GM12873 (cell line): ENCODE data around the gene AGAP1.
A peak's percentile ranks its signal among the peaks of the same experiment; 100 is the strongest.

Experiments used
- CTCF ChIP-seq: IDR thresholded peaks from 2 replicates; pipeline ENCODE4 v1.5.1; 2012; ENCODE audit warnings: low read depth, mild to moderate bottlenecking, moderate library complexity, low read length, control low read depth; ENCODE audit not compliant: insufficient read depth; ENCODE audit errors: missing control alignments

AGAP1 gene

GRCh38 chr2:235745597-235745996 lies 251.8 kb downstream of the AGAP1 start:
- TF ChIP-seq CTCF = no peak

- TF ChIP-seq CTCF = peak; percentile 84
Measured at GRCh38 chr2:235746257-235746934, 252.6 kb downstream of the AGAP1 start.

GRCh38 chr2:235747001-235747785 lies 253.3 kb downstream of the AGAP1 start:
- TF ChIP-seq CTCF = no peak

GRCh38 chr2:235747786-235748091 lies 253.9 kb downstream of the AGAP1 start:
- TF ChIP-seq CTCF = no peak

GRCh38 chr2:235749121-235749770 lies 255.4 kb downstream of the AGAP1 start:
- no peak for TF ChIP-seq CTCF

- no peak for TF ChIP-seq CTCF
Measured at GRCh38 chr2:235749771-235750160, 255.9 kb downstream of the AGAP1 start.

GRCh38 chr2:235752846-235753245 lies 259.0 kb downstream of the AGAP1 start:
- TF ChIP-seq CTCF = no peak
